HT1080 (cell line): Measurements from ENCODE around the gene PGM2. TPM values are rescaled to one million over a fixed set of nuclear protein-coding genes. Genes with fewer than 3 reads are reported as not detected.
A peak's percentile ranks its signal among the peaks of the same experiment; 100 is the strongest.
"Not testable (repeated sequence)": the region's sequence is repeated elsewhere in the genome, so short reads cannot be mapped to it uniquely, and the experiment has no call there.

ENCODE experiments used
- DNase-seq: peaks from one replicate; pipeline ENCODE4 v3.0.0-alpha.2; 2015; ENCODE audit warnings: low read depth
- polyA plus RNA-seq, 2 experiments: library from polyadenylated mRNA; depleted of rRNA; stranded (reverse); fragments of >200 nt; gene quantifications; 2 replicates each; pipeline ENCODE4 v1.2.3, GENCODE V29; 2015
- total RNA-seq: library from RNA; depleted of rRNA; stranded (reverse); fragments of >200 nt; shearing (Covaris generic); gene quantifications from 2 replicates; pipeline ENCODE4 v1.2.3, GENCODE V29; 2014; rRNA removed

Gene PGM2
- total RNA-seq, result 104 and 112 TPM in 2 replicates
- polyA plus RNA-seq (2015; cell fraction: cytosol; rRNA removed), result 77.0 and 92.7 TPM in 2 replicates
- polyA plus RNA-seq (2015; cell fraction: nucleus; rRNA removed), result 148 and 163 TPM in 2 replicates

- peak; percentile 93 for DNase-seq
Observed at GRCh38 chr4:37826295-37827029, at the start of gene PGM2. PGM2 (plus strand) TSS chr4:37826686; CDS start chr4:37826733, 47 bp downstream.

- DNase-seq, result no peak
Observed at GRCh38 chr4:37779896-37780295, 46.6 kb upstream of the PGM2 start.

DNA sequence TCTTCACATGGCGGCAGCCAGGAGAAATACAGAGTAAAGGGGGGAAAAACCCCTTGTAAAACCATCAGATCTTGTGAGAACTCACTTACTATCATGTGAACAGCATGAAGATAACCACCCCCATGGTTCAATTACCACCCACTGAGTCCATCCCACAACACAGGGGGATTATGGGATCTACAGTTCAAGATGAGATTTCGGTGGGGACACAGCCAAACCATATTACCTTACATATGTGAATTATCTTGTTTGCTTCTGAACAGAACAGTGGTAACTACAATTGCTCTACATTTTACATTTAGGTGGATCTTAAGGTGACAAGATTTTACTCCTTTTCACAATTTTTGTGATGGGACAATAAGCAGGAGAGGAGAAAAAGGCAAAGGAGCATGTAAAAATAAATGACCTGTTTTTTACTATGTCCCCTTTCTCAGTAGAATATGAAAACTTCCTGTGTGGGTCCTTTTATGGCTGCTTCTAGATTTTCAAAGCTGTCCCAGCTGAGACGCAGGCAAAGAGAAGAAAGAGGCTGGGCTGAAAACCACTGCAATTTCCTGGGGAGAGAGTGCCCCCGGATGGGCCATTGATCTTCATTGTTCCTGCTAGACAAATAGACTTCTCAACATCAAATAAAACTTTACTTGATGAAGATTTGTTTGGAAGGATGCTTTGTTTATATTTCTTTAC lies 45.9 kb upstream of the PGM2 start:
- peak; percentile 20 for DNase-seq

- no peak for DNase-seq
Observed at GRCh38 chr4:37781131-37781455, 45.4 kb upstream of the PGM2 start.

GRCh38 chr4:37786267-37786666 lies 40.2 kb upstream of the PGM2 start:
- DNase-seq, result not testable (repeated sequence)

DNA sequence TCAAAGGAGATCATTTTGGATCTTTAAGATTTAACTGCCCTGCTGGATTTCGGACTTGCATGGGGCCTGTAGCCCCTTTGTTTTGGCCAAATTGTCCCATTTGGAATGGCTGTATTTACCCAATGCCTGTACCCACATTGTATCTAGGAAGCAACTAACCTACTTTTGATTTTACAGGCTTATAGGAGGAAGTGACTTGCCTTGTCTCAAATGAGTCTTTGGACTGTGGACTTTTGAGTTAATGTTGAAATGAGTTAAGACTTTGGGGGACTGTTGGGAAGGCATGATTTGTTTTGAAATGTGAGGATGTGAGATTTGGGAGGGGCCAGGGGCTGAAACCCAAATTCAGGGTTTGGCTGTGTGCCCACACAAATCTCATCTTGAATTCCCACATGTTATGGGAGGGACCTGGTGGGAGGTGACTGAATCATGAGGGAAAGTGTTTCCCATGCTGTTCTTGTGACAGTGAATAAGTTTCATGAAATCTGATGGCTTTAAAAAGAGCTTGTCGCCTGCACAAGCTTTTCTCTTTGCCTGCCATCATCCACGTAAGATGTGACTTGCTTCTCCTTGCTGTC lies 38.5 kb upstream of the PGM2 start:
- DNase-seq, result not testable (repeated sequence)

- DNase-seq, result no peak
Observed at GRCh38 chr4:37788819-37789218, 37.7 kb upstream of the PGM2 start.

- DNase-seq, result no peak
Observed at GRCh38 chr4:37792241-37792640, 34.2 kb upstream of the PGM2 start.

- DNase-seq, result peak; percentile 32
Observed at GRCh38 chr4:37793562-37793961, 32.9 kb upstream of the PGM2 start.

DNA sequence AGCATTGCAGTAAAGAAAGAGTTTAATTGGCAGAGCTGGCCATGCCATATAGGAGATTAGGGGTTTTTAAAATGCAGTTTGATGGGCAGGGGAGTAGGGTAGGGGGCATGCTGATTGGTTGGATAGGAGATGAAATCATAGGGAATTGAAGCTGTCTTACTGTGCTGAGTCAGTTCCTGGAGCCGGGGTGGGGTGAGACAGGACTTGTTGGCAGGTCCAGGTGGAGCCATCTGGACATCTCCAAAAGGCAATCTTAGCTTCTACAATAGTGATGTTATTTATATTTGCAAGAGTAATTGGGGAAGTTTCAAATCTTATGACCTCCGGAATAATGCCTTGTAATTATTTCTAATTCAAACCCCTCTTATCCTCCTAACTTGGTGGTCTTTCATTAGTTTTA lies 32.4 kb upstream of the PGM2 start:
- DNase-seq, result peak; percentile 20

GRCh38 chr4:37795581-37796195 lies 30.8 kb upstream of the PGM2 start:
- no peak for DNase-seq

DNA sequence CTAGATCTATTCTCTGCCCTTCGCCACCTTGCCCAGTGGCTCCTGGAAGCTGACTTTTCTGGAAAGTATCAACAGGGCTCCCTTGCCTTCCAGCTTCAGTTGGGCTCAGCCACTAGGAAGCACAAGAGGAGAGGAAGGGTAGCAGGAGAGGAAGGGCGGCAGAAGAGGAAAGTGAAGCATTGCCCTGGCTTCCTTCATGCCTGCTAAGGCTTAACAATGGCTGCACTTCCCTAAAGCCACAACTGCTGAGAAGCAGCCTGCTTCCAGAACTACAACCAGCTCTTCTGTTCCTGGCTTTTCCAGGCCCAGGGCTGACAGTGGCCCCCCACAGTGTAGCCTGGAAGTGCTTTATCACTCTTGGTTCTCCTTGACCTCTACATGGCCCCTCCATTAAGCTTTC lies 29.1 kb upstream of the PGM2 start:
- DNase-seq, result no peak

- no peak for DNase-seq
Observed at GRCh38 chr4:37797923-37798322, 28.6 kb upstream of the PGM2 start.

GRCh38 chr4:37798616-37799015 lies 27.9 kb upstream of the PGM2 start:
- DNase-seq, result no peak

DNA sequence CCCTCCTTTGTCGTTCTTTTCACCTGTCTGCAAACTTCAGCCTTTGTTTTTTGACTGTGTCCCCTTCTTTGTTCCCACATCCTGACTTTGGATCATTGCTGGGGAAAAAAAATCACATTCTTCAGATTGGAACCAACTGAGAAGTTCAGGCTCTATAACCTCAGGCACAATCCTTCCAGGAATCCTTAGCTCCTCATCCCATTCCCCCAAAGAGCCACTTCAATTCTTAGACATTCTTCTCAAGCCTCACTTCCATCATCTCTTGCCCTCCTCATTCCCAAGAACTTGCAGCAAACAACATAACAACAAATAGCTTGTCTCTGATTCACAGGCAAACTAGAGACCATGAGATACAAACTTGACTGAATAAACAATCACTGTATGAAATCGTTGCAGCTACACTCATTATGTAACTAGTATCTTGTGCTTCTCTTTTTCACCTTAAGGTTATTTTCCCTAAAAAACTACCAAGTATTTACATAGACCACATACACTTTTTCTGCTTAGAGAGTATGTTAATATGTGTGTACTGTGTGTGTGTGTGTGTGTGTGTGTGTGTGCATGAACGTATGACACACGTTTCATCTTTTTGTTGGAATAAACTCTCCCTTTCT lies 26.4 kb upstream of the PGM2 start:
- no peak for DNase-seq

GRCh38 chr4:37802068-37802666 lies 24.3 kb upstream of the PGM2 start:
- DNase-seq, result peak; percentile 89

- peak; percentile 71 for DNase-seq
Observed at GRCh38 chr4:37803348-37803973, 23.0 kb upstream of the PGM2 start.

DNA sequence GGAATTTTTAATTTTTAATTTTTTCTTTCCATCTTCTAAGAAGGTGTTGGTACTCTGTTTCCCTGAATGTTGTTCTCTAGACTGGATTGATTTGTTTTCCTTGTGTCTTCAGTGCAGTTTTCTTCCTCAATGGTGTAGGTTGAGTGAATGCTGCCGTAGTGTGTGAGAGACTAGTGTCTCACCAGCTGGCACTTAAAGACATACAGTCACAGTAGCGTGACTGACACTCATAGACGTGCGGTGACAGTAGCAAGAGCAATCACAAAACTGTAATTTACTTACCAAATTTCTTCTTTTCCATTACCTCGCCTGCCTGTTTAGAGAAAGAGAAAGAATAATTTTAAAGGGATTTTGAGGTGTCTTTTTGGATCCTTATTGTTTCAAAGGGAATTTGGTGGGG lies 21.4 kb upstream of the PGM2 start:
- no peak for DNase-seq

GRCh38 chr4:37812713-37813112 lies 13.8 kb upstream of the PGM2 start:
- DNase-seq, result peak; percentile 89

DNA sequence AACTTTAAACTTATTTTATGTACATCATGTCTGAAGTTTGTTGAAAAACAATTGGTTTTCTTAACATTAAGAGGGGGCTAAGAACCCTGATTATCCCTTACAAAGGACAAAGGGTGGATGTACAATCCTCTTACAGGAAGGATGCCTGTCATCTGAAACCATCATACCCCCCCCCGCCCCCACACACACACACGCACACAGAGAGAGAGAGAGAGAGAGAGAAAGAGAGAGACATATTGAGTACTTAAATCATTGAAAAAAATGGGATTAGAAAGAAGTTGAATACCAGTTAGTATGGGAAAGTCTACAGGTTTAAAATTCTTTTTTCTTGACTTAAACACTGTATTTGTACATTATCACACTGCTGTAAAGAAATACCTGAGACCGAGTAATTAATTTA lies 10.9 kb upstream of the PGM2 start:
- DNase-seq, result no peak

GRCh38 chr4:37816006-37816405 lies 10.5 kb upstream of the PGM2 start:
- no peak for DNase-seq
